Measurements from ENCODE around the gene STK33.

DNA sequence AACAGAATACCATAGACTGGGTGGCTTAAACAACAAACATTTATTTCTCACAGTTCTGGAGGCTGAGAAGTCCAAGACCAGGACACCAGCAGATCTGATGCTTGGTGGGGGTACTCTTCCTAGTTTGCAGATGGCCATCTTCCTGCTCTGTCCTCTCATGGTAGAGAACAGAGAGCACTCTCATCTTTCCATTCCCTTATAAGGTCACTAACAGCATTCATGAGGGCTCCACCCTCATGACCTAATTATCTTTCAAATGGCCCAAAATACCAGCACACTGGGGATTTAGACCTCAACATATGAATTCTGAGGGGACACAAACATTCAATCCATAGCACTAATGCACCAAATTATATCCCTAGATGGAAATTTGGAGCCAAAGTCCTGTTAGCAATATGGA lies 6.1 kb downstream of the STK33 start:
- no peak for TF ChIP-seq TP53 (CRISPR knock-in tag; conservative IDR thresholded peaks at IDR 0.05)
- no peak for TF ChIP-seq GLI4 (CRISPR knock-in tag; IDR thresholded peaks at IDR 0.05; ENCODE audit: borderline replicate concordance)
- no peak for TF ChIP-seq BHLHE40 (IDR thresholded peaks at IDR 0.05; ENCODE audit: low read length)
- TF ChIP-seq, protein P1, sequence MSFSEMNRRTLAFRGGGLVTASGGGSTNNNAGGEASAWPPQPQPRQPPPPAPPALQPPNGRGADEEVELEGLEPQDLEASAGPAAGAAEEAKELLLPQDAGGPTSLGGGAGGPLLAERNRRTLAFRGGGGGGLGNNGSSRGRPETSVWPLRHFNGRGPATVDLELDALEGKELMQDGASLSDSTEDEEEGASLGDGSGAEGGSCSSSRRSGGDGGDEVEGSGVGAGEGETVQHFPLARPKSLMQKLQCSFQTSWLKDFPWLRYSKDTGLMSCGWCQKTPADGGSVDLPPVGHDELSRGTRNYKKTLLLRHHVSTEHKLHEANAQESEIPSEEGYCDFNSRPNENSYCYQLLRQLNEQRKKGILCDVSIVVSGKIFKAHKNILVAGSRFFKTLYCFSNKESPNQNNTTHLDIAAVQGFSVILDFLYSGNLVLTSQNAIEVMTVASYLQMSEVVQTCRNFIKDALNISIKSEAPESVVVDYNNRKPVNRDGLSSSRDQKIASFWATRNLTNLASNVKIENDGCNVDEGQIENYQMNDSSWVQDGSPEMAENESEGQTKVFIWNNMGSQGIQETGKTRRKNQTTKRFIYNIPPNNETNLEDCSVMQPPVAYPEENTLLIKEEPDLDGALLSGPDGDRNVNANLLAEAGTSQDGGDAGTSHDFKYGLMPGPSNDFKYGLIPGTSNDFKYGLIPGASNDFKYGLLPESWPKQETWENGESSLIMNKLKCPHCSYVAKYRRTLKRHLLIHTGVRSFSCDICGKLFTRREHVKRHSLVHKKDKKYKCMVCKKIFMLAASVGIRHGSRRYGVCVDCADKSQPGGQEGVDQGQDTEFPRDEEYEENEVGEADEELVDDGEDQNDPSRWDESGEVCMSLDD (CRISPR knock-in tag; IDR thresholded peaks at IDR 0.05; ENCODE audit: borderline replicate concordance), result no peak
- TF ChIP-seq, protein P2, sequence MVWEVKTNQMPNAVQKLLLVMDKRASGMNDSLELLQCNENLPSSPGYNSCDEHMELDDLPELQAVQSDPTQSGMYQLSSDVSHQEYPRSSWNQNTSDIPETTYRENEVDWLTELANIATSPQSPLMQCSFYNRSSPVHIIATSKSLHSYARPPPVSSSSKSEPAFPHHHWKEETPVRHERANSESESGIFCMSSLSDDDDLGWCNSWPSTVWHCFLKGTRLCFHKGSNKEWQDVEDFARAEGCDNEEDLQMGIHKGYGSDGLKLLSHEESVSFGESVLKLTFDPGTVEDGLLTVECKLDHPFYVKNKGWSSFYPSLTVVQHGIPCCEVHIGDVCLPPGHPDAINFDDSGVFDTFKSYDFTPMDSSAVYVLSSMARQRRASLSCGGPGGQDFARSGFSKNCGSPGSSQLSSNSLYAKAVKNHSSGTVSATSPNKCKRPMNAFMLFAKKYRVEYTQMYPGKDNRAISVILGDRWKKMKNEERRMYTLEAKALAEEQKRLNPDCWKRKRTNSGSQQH (CRISPR knock-in tag; IDR thresholded peaks at IDR 0.05; ENCODE audit: low read depth), result no peak
- no peak for TF ChIP-seq HDAC6 (IDR thresholded peaks at IDR 0.05; ENCODE audit: low read depth, low read length)
- TF ChIP-seq, protein P3, sequence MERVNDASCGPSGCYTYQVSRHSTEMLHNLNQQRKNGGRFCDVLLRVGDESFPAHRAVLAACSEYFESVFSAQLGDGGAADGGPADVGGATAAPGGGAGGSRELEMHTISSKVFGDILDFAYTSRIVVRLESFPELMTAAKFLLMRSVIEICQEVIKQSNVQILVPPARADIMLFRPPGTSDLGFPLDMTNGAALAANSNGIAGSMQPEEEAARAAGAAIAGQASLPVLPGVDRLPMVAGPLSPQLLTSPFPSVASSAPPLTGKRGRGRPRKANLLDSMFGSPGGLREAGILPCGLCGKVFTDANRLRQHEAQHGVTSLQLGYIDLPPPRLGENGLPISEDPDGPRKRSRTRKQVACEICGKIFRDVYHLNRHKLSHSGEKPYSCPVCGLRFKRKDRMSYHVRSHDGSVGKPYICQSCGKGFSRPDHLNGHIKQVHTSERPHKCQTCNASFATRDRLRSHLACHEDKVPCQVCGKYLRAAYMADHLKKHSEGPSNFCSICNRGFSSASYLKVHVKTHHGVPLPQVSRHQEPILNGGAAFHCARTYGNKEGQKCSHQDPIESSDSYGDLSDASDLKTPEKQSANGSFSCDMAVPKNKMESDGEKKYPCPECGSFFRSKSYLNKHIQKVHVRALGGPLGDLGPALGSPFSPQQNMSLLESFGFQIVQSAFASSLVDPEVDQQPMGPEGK (CRISPR knock-in tag; IDR thresholded peaks at IDR 0.05), result no peak
- no peak for TF ChIP-seq RERE (CRISPR knock-in tag; IDR thresholded peaks at IDR 0.05; ENCODE audit: low read depth)
- TF ChIP-seq MTA3 (CRISPR knock-in tag; IDR thresholded peaks at IDR 0.05), result no peak
- TF ChIP-seq CBFB (CRISPR knock-in tag; IDR thresholded peaks at IDR 0.05), result no peak
